ENCODE measurements around the gene ACTL6B.

DNA sequence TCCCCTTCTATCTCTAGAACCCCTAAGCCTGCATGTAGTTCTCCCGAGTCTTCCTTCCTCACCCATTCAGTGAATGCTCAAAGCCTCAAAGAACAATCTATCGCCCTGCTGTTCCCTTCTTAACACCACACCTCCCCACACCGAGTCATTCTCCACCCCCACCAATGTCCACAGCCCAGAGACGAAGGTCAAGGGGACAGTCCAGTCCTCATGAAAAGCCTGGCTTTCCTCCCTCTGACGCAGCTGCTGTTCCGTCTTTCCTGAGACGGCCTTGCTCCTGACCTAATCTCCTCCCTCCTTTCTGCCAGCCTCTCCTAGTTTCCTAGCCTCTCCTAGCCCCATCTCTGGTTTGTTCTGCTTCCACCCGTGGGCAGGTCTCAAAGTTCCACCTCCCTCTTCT, 34.7 kb downstream of the ACTL6B start:
- TF ChIP-seq, protein P1, sequence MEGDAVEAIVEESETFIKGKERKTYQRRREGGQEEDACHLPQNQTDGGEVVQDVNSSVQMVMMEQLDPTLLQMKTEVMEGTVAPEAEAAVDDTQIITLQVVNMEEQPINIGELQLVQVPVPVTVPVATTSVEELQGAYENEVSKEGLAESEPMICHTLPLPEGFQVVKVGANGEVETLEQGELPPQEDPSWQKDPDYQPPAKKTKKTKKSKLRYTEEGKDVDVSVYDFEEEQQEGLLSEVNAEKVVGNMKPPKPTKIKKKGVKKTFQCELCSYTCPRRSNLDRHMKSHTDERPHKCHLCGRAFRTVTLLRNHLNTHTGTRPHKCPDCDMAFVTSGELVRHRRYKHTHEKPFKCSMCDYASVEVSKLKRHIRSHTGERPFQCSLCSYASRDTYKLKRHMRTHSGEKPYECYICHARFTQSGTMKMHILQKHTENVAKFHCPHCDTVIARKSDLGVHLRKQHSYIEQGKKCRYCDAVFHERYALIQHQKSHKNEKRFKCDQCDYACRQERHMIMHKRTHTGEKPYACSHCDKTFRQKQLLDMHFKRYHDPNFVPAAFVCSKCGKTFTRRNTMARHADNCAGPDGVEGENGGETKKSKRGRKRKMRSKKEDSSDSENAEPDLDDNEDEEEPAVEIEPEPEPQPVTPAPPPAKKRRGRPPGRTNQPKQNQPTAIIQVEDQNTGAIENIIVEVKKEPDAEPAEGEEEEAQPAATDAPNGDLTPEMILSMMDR (IDR thresholded peaks at IDR 0.05; ENCODE audit: poor library complexity), result no peak
- TF ChIP-seq EZH2 (IDR thresholded peaks at IDR 0.05; ENCODE audit: borderline replicate concordance), result no peak
- TF ChIP-seq EZH2phosphoT487 (IDR thresholded peaks at IDR 0.05; ENCODE audit: low read depth, severe bottlenecking, unreplicated experiment), result no peak

All from hepatocyte (in vitro differentiated cells).